ENCODE results near the gene GPR39.

Gene GPR39

DNA sequence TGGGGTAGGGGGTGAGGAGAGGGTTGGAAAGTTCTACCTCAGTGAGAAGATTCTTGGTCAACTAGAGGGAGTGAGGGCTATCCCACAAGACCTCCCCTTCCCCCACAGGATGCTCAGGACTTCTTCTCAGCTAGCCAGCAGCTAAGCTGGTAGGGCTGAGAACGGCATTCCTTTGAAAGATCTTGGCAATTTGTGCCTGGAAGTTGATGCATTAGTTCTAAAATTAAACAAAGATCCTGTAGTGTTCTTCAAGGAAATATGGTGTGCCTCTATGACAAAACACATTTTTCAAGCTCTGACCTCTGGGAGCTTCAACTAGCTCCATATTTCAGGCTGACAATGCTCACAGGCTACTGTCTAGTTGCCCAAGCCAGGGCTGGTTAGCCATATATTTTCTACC, 251.1 kb downstream of the GPR39 start:
- TF ChIP-seq, protein P1, sequence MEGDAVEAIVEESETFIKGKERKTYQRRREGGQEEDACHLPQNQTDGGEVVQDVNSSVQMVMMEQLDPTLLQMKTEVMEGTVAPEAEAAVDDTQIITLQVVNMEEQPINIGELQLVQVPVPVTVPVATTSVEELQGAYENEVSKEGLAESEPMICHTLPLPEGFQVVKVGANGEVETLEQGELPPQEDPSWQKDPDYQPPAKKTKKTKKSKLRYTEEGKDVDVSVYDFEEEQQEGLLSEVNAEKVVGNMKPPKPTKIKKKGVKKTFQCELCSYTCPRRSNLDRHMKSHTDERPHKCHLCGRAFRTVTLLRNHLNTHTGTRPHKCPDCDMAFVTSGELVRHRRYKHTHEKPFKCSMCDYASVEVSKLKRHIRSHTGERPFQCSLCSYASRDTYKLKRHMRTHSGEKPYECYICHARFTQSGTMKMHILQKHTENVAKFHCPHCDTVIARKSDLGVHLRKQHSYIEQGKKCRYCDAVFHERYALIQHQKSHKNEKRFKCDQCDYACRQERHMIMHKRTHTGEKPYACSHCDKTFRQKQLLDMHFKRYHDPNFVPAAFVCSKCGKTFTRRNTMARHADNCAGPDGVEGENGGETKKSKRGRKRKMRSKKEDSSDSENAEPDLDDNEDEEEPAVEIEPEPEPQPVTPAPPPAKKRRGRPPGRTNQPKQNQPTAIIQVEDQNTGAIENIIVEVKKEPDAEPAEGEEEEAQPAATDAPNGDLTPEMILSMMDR (IDR thresholded peaks at IDR 0.05), result no peak

DNA sequence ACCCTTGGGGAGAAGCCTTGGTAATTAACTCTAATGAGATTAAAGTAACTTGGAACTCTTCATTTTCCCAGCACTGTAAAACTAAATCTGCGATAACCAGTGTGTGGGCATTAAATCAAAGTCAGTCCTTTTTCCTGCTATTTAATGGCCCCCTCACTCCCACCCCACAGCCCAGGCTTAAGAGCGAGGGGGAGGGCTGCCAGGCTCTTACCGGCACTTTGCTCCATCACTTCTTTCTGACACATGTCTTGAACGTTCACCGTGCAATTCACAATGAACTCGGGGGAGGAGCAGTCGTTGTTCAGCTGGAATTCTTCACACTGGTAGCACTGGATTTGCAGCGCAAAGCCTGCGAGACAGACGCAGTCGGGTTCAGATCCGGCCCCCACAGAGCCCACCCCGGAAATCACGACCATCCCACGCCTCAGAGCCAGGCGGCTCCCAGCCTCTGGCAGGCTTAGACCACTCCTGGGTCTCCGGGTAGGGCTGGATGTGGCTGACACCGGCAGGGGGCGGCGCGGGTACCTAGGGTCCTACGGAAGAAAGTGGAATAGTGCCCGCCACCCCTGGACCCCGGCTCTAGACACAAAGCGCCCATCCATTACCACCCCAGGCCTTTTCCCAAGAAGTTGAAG, 251.7 kb downstream of the GPR39 start:
- TF ChIP-seq, protein P1 (IDR thresholded peaks at IDR 0.05), result no peak

DNA sequence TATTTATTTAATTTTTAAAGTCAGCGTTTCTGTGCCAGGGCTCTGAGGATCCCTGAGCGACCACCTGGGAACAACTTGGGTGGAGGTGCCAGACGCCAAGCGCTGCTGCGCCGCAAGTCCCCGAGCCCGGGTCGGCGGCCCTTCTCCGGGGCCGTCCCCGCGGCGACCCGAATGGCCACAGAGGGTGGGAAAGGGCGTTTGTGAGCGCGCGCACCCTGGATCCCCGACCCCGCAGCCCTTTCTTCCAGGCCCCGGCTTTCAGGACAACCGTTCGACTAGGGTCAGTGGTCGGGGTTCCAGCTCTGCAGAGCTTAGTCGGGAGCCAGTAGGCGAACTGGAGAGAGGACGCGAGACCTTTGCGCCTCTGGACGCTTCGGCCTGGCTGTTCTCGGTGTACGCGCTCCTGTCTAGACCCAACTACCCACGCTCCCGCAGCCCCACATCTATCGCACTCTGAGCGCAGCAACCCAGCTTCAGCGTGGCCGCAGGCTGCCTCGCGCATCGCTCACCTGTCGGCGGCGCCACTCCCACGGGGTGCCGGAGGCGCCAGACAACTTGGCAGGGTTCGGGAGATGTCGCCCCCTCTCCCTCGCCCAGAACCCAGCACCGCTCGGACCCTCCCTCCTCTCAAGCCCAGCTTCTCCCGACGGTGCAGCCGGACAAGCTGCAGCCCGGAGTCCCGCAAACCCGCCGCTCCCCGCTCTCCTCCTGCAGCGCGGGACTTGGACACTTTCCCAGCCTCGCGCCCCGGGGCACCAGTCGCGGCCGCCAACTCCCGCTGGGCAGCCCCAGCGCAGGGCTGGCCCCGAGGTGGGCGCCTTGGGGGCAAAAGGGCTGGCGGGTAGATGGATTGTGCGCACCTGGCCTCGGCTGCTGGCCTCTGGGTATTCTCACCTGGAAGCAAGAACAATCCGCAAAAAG, 252.6 kb downstream of the GPR39 start:
- TF ChIP-seq, protein P1 (IDR thresholded peaks at IDR 0.05), result no peak

DNA sequence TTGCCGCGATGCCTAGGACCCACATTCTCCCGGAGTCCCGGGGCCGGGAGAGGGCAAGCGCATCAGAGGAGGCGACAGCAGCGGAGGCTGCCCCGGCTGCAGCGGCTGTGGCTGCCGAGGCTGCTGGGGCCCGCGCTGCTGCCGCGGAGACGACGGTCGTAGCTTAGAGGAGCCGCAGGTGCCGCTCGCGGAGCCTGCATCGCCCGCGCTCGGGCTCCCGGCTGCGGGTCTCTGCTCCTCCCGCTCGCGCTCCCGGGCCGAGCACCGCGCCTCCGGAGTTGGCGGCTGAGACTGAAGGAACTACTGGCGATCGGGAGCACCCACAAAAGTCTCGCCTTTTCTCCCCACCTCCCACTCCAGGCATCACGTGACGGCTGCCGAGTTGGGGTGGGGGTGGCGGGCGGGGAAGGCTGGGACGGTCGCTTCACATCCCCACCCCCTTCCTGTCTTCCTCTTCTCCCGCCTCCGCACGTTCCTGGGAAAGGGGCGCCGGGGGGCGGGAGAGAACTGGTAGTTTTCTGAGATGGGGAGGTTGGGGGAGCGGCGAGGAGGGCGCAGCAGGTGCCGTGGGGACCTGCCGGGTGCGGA, 253.4 kb downstream of the GPR39 start, which contains the start of gene LYPD1:
Gene LYPD1, minus strand, starts transcription at position 298 of the 588 bp plus-strand sequence. Its CDS starts 273 bp downstream, at position 25.
- TF ChIP-seq, protein P1 (IDR thresholded peaks at IDR 0.05), result no peak

DNA sequence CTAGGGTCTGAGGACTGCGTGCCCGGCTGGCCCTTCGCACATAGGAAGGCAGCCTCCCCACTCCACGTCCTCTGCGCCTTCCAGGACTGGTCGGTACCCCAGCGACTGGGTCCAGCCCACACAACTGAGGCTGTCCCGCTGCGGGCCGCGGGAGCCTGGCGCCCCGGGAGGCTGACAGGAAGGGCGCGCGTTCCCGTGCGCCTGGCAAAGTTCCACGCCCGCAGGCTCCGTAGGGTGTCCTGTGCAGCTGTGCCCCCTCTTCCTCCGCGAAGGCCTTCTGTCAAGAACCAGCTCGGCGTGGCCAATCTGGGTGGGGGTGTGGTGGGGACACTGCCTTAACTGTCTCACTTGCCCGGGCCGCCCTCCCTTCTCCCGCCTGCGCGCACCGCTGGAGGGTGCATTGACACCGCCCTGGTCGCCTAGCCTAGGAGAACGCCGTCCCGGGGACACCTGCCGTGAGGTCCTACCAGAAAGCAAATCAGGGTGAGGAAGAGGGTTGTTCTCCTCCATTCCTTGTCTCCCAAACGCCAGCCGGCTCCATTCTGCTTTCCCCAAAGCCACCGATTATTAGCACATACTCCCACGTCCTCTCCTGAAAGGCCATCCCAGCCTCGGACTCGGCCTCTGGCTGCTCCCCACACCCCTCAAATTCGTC, 254.0 kb downstream of the GPR39 start:
- TF ChIP-seq, protein P1 (IDR thresholded peaks at IDR 0.05), result no peak

DNA sequence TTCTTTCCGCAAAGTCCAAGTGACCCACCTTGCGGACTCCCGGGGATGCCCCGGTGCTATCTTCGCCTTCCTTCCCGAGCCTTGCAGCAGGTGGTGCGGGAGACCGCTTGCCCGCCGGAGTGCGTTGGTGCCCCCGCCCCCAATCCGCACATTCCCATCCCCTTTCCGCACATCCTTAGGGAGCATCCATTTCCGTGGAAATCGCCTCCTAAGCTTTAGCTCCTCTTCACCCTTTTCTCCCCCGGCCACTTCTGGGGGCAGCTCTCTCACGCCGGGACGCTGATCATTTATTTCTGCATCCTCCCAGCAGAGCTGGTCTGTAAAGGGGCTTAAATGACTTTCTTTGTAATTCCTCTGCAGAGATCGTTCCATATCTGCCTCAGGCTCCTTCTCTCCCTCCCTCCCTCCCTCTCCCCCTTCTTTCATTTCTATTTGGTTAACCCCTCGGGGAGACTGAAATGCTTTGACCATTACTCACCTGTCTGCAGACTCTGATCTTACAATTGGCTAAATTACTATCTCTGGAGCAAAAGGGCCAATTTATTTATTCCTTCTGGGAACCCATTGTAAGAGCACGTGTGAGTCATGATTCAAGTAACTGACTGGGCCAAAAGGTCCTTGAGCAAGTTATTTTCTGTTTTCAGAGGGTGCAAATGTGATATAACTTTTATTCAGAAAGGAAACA, 254.7 kb downstream of the GPR39 start:
- TF ChIP-seq, protein P1 (IDR thresholded peaks at IDR 0.05), result no peak

DNA sequence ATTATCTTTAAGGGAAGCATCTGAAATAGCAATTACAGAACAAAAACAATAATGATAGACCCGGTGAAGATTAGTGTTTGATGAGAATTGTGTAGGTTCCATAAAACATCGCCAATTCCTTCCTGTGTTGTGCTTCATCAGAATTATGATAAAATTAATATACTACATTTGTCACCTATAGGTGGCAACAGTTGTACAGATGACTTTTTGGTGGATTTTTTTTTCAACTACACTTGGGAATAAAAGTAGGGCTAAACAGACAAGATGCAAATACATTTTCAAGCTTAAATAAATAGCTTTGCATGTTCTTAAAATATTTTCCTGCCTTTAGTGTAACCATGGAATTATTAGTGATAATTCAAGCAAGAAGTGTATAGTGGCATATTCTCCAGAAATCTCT, 260.4 kb downstream of the GPR39 start:
- TF ChIP-seq, protein P1 (IDR thresholded peaks at IDR 0.05), result no peak

Measured in LNCAP (cell line).